Neural progenitor cell (in vitro differentiated cells): ENCODE measurements around the gene MAML3. TPM values are rescaled to one million over a fixed set of nuclear protein-coding genes. Genes with fewer than 3 reads are reported as not detected.

ENCODE experiments used
- DNase-seq: peaks from one replicate; pipeline ENCODE4 v3.0.0-alpha.2; 2016; ENCODE audit warnings: low spot score
- H2AFZ ChIP-seq: fragments of 200-600 bp; sonication (generic); replicated peaks from 2 replicates; pipeline ENCODE4 v1.6.1; 2016; ENCODE audit warnings: antibody characterized with exemption
- H3F3A ChIP-seq: fragments of 200-600 bp; sonication (generic); 2 replicates; pipeline ENCODE4 v1.6.1; 2016; ENCODE audit warnings: antibody characterized with exemption, low read depth
- H3K27ac ChIP-seq: fragments of 200-600 bp; sonication (generic); 2 replicates; pipeline ENCODE4 v1.5.1; 2016; ENCODE audit warnings: mild to moderate bottlenecking
- H3K27me3 ChIP-seq: fragments of 200-600 bp; sonication (generic); 2 replicates; pipeline ENCODE4 v1.6.1; 2016; ENCODE audit warnings: mild to moderate bottlenecking, moderate library complexity
- H3K36me3 ChIP-seq: fragments of 200-600 bp; sonication (generic); 2 replicates; pipeline ENCODE4 v1.5.1; 2016
- H3K4me1 ChIP-seq: fragments of 200-600 bp; sonication (generic); 2 replicates; pipeline ENCODE4 v1.6.1; 2016; ENCODE audit warnings: mixed run types
- H3K4me2 ChIP-seq: fragments of 200-600 bp; sonication (generic); 2 replicates; pipeline ENCODE4 v1.6.1; 2016
- H3K4me3 ChIP-seq: fragments of 200-600 bp; sonication (generic); 2 replicates; pipeline ENCODE4 v1.5.1; 2016
- H3K79me2 ChIP-seq: fragments of 200-600 bp; sonication (generic); 2 replicates; pipeline ENCODE4 v1.6.1; 2016; ENCODE audit warnings: low read depth
- H3K9ac ChIP-seq: fragments of 200-600 bp; sonication (generic); 2 replicates; pipeline ENCODE4 v1.6.1; 2016
- H3K9me3 ChIP-seq: fragments of 200-600 bp; sonication (generic); 2 replicates; pipeline ENCODE4 v1.5.1; 2016; ENCODE audit warnings: low read depth
- H4K20me1 ChIP-seq: fragments of 200-600 bp; sonication (generic); 2 replicates; pipeline ENCODE4 v1.6.1; 2016; ENCODE audit warnings: low read depth
- H3K27ac Mint-ChIP-seq: 3 replicates; pipeline ENCODE4 v1.8.0; 2021; ENCODE audit warnings: mixed read lengths
- H3K27me3 Mint-ChIP-seq: 2 replicates; pipeline ENCODE4 v1.8.0; 2022; ENCODE audit warnings: low read depth, mild to moderate bottlenecking, inconsistent platforms, moderate library complexity, mixed read lengths; ENCODE audit not compliant: insufficient read depth
- H3K36me3 Mint-ChIP-seq: 3 replicates; pipeline ENCODE4 v1.8.0; 2021; ENCODE audit warnings: mixed read lengths
- H3K4me1 Mint-ChIP-seq: 3 replicates; pipeline ENCODE4 v1.8.0; 2021; ENCODE audit warnings: mixed read lengths
- H3K4me3 Mint-ChIP-seq: 3 replicates; pipeline ENCODE4 v1.8.0; 2021; ENCODE audit warnings: mild to moderate bottlenecking, moderate library complexity, mixed read lengths
- H3K9me3 Mint-ChIP-seq: 3 replicates; pipeline ENCODE4 v1.8.0; 2020; ENCODE audit warnings: mixed read lengths
- CTCF ChIP-seq: fragments of 200-600 bp; sonication (generic); IDR thresholded peaks from 2 replicates; pipeline ENCODE4 v1.5.1; 2017; ENCODE audit warnings: antibody characterized with exemption, mild to moderate bottlenecking
- EZH2 ChIP-seq: fragments of 200-600 bp; sonication (generic); IDR thresholded peaks from 2 replicates; pipeline ENCODE4 v1.6.1; 2017; ENCODE audit warnings: antibody characterized with exemption, mild to moderate bottlenecking, moderate library complexity
- EZH2phosphoT487 ChIP-seq: fragments of 200-600 bp; sonication (generic); IDR thresholded peaks from 2 replicates; pipeline ENCODE4 v1.6.1; 2017; ENCODE audit warnings: antibody characterized with exemption
- total RNA-seq: library from RNA; depleted of rRNA; stranded (reverse); fragments of >200 nt; gene quantifications from 2 replicates; pipeline ENCODE4 v1.2.3, GENCODE V29; 2015; ENCODE audit warnings: low replicate concordance

The MAML3 gene
- total RNA-seq, 1 donor from 2014 or later, result 14.4 TPM

- H3K4me1 Mint-ChIP-seq, result peaks cover 13% of the 10 kb centered on the region
- Histone ChIP-seq H3K9ac (no peak overlapping the region), H3K4me2 (no peak overlapping the region), H2AFZ (no peak overlapping the region), H4K20me1 (no peaks in the 10 kb centered on the region), H3K27ac (no peak overlapping the region), H3K4me3 (no peak overlapping the region), H3K27me3 (no peaks in the 10 kb centered on the region), H3K79me2 (no peaks in the 10 kb centered on the region), H3K4me1 (peaks cover 8% of the 10 kb centered on the region), H3K9me3 (no peaks in the 10 kb centered on the region), H3K36me3 (no peaks in the 10 kb centered on the region), H3F3A (no peaks in the 10 kb centered on the region)
- no peak overlapping the region for H3K27ac Mint-ChIP-seq
- H3K9me3 Mint-ChIP-seq, result no peaks in the 10 kb centered on the region
- H3K36me3 Mint-ChIP-seq, result peaks cover 2% of the 10 kb centered on the region
- H3K4me3 Mint-ChIP-seq, result no peak overlapping the region
- no peak for TF ChIP-seq EZH2phosphoT487
- TF ChIP-seq CTCF, result no peak
- TF ChIP-seq EZH2, result no peak
- H3K27me3 Mint-ChIP-seq, result peaks cover 7% of the 10 kb centered on the region
- no peak for DNase-seq
These were observed 399.0 kb downstream of the MAML3 start for GRCh38 chr4:139754938-139755337.

- no peaks in the 10 kb centered on the region for H3K9me3 Mint-ChIP-seq
- H3K79me2 ChIP-seq, result no peaks in the 10 kb centered on the region
- no peaks in the 10 kb centered on the region for H3K27me3 ChIP-seq
- H3K4me2 ChIP-seq, result no peak overlapping the region
- H3K4me1 Mint-ChIP-seq, result peaks cover 25% of the 10 kb centered on the region
- DNase-seq, result no peak
- no peaks in the 10 kb centered on the region for H4K20me1 ChIP-seq
- no peaks in the 10 kb centered on the region for H3K36me3 ChIP-seq
- H3K27me3 Mint-ChIP-seq, result peaks cover 7% of the 10 kb centered on the region
- H3K9me3 ChIP-seq, result no peaks in the 10 kb centered on the region
- no peak overlapping the region for H3K27ac Mint-ChIP-seq
- H3K4me3 ChIP-seq, result no peak overlapping the region
- H2AFZ ChIP-seq, result no peak overlapping the region
- no peaks in the 10 kb centered on the region for H3F3A ChIP-seq
- peaks cover 11% of the 10 kb centered on the region for H3K4me1 ChIP-seq
- no peak overlapping the region for H3K9ac ChIP-seq
- TF ChIP-seq EZH2phosphoT487 (no peak), EZH2 (no peak), CTCF (no peak)
- H3K4me3 Mint-ChIP-seq, result no peak overlapping the region
- H3K36me3 Mint-ChIP-seq, result peaks cover 2% of the 10 kb centered on the region
- H3K27ac ChIP-seq, result no peak overlapping the region
These were observed 400.3 kb downstream of the MAML3 start for GRCh38 chr4:139753686-139754085.

GRCh38 chr4:139749835-139750498 lies 404.0 kb downstream of the MAML3 start:
- Histone ChIP-seq H3K4me2 (no peak overlapping the region), H3K36me3 (no peaks in the 10 kb centered on the region), H4K20me1 (no peaks in the 10 kb centered on the region), H3F3A (peaks cover 9% of the 10 kb centered on the region), H3K27me3 (no peaks in the 10 kb centered on the region), H2AFZ (no peak overlapping the region), H3K4me3 (no peak overlapping the region), H3K27ac (no peak overlapping the region), H3K4me1 (peaks cover 32% of the 10 kb centered on the region), H3K79me2 (no peaks in the 10 kb centered on the region), H3K9me3 (no peaks in the 10 kb centered on the region), H3K9ac (no peak overlapping the region)
- no peak for DNase-seq
- TF ChIP-seq EZH2, result no peak
- TF ChIP-seq EZH2phosphoT487, result no peak
- TF ChIP-seq CTCF, result no peak
- H3K9me3 Mint-ChIP-seq, result no peaks in the 10 kb centered on the region
- no peak overlapping the region for H3K4me3 Mint-ChIP-seq
- H3K27me3 Mint-ChIP-seq, result peaks cover 2% of the 10 kb centered on the region
- no peaks in the 10 kb centered on the region for H3K36me3 Mint-ChIP-seq
- H3K27ac Mint-ChIP-seq, result no peak overlapping the region
- peaks cover 56% of the 10 kb centered on the region for H3K4me1 Mint-ChIP-seq
